H1 (cell line): ENCODE measurements around the gene CCDC81. TPM values are rescaled to one million over a fixed set of nuclear protein-coding genes. Genes with fewer than 3 reads are reported as not detected.

Experiments
- BCL11A ChIP-seq, 2 experiments: IDR thresholded peaks; one replicate each; pipeline ENCODE4 v1.6.1; 2011; ENCODE audit warnings: low read depth in 2 of 2, low read length in 2 of 2, mild to moderate bottlenecking in 2 of 2
- CEBPB ChIP-seq: IDR thresholded peaks from 2 replicates; pipeline ENCODE4 v1.6.1; 2012; ENCODE audit warnings: low read depth, low read length
- CHD1 ChIP-seq: IDR thresholded peaks from 2 replicates; pipeline ENCODE4 v1.6.1; 2012; ENCODE audit warnings: low read depth, low read length, improper control_type of control experiment
- HDAC6 ChIP-seq: IDR thresholded peaks from one replicate; pipeline ENCODE4 v1.7.1; 2012; ENCODE audit warnings: low read depth, mild to moderate bottlenecking, inconsistent platforms, low read length, moderate library complexity
- RBBP5 ChIP-seq: IDR thresholded peaks from 2 replicates; pipeline ENCODE4 v1.7.1; 2012; ENCODE audit warnings: low read depth, mild to moderate bottlenecking, inconsistent platforms, low read length, moderate library complexity, borderline replicate concordance
- RNF2 ChIP-seq: fragments of 200-900, 300-1000 bp; sonication (generic); IDR thresholded peaks from 2 replicates; pipeline ENCODE4 v1.7.1; 2016; ENCODE audit warnings: borderline replicate concordance, low read depth, mild to moderate bottlenecking, antibody characterized with exemption, low read length; ENCODE audit not compliant: poor library complexity, severe bottlenecking; ENCODE audit errors: missing control alignments
- TEAD4 ChIP-seq: IDR thresholded peaks from 2 replicates; pipeline ENCODE4 v1.6.1; 2012; ENCODE audit warnings: low read depth, low read length, inconsistent platforms, mixed read lengths
- ZNF274 ChIP-seq: IDR thresholded peaks from 2 replicates; pipeline ENCODE4 v1.7.0; 2012; ENCODE audit warnings: low read length, borderline replicate concordance; ENCODE audit errors: extremely low read depth
- polyA plus RNA-seq, 7 experiments: library from polyadenylated mRNA; depleted of rRNA in 3 of 7; stranded (reverse) in 5 of 7; unstranded in 2 of 7; fragments of >200 nt in 5 of 7; fragments of 200-250 nt in 2 of 7; gene quantifications; 1 replicate in 5 of 7; 2 replicates in 1 of 7; 4 replicates in 1 of 7; pipeline versions ENCODE4 v1.2.1 to v1.2.3, GENCODE V29; 2011 to 2013; ENCODE audit warnings: missing spikeins in 2 of 7, mixed read lengths in 2 of 7
- total RNA-seq: library from RNA; stranded (reverse); fragmentation: NEBNext Ultra II Directional; extraction: Animal tissue kit (Norgen Biotek cat#: 25700); gene quantifications from 2 replicates; pipeline ENCODE4 v1.2.1, GENCODE V29; 2021
- TF ChIP-seq, protein P1 (sequence below): fragments of 300-600 bp; sonication (generic); IDR thresholded peaks from 2 replicates; pipeline ENCODE4 v1.7.1; 2012; ENCODE audit warnings: low read length, moderate library complexity, mild to moderate bottlenecking, inconsistent platforms; ENCODE audit not compliant: insufficient replicate concordance

Gene CCDC81
- total and polyA plus RNA-seq, 2 of the 8 experiments (the other 6 are each of a cell fraction or from before 2014, with no cell fraction given) = 0.30 to 0.58 TPM

- TF ChIP-seq, protein P1, sequence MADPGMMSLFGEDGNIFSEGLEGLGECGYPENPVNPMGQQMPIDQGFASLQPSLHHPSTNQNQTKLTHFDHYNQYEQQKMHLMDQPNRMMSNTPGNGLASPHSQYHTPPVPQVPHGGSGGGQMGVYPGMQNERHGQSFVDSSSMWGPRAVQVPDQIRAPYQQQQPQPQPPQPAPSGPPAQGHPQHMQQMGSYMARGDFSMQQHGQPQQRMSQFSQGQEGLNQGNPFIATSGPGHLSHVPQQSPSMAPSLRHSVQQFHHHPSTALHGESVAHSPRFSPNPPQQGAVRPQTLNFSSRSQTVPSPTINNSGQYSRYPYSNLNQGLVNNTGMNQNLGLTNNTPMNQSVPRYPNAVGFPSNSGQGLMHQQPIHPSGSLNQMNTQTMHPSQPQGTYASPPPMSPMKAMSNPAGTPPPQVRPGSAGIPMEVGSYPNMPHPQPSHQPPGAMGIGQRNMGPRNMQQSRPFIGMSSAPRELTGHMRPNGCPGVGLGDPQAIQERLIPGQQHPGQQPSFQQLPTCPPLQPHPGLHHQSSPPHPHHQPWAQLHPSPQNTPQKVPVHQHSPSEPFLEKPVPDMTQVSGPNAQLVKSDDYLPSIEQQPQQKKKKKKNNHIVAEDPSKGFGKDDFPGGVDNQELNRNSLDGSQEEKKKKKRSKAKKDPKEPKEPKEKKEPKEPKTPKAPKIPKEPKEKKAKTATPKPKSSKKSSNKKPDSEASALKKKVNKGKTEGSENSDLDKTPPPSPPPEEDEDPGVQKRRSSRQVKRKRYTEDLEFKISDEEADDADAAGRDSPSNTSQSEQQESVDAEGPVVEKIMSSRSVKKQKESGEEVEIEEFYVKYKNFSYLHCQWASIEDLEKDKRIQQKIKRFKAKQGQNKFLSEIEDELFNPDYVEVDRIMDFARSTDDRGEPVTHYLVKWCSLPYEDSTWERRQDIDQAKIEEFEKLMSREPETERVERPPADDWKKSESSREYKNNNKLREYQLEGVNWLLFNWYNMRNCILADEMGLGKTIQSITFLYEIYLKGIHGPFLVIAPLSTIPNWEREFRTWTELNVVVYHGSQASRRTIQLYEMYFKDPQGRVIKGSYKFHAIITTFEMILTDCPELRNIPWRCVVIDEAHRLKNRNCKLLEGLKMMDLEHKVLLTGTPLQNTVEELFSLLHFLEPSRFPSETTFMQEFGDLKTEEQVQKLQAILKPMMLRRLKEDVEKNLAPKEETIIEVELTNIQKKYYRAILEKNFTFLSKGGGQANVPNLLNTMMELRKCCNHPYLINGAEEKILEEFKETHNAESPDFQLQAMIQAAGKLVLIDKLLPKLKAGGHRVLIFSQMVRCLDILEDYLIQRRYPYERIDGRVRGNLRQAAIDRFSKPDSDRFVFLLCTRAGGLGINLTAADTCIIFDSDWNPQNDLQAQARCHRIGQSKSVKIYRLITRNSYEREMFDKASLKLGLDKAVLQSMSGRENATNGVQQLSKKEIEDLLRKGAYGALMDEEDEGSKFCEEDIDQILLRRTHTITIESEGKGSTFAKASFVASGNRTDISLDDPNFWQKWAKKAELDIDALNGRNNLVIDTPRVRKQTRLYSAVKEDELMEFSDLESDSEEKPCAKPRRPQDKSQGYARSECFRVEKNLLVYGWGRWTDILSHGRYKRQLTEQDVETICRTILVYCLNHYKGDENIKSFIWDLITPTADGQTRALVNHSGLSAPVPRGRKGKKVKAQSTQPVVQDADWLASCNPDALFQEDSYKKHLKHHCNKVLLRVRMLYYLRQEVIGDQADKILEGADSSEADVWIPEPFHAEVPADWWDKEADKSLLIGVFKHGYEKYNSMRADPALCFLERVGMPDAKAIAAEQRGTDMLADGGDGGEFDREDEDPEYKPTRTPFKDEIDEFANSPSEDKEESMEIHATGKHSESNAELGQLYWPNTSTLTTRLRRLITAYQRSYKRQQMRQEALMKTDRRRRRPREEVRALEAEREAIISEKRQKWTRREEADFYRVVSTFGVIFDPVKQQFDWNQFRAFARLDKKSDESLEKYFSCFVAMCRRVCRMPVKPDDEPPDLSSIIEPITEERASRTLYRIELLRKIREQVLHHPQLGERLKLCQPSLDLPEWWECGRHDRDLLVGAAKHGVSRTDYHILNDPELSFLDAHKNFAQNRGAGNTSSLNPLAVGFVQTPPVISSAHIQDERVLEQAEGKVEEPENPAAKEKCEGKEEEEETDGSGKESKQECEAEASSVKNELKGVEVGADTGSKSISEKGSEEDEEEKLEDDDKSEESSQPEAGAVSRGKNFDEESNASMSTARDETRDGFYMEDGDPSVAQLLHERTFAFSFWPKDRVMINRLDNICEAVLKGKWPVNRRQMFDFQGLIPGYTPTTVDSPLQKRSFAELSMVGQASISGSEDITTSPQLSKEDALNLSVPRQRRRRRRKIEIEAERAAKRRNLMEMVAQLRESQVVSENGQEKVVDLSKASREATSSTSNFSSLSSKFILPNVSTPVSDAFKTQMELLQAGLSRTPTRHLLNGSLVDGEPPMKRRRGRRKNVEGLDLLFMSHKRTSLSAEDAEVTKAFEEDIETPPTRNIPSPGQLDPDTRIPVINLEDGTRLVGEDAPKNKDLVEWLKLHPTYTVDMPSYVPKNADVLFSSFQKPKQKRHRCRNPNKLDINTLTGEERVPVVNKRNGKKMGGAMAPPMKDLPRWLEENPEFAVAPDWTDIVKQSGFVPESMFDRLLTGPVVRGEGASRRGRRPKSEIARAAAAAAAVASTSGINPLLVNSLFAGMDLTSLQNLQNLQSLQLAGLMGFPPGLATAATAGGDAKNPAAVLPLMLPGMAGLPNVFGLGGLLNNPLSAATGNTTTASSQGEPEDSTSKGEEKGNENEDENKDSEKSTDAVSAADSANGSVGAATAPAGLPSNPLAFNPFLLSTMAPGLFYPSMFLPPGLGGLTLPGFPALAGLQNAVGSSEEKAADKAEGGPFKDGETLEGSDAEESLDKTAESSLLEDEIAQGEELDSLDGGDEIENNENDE = no peak
- TF ChIP-seq ZNF274 = no peak
- no peak for TF ChIP-seq TEAD4
- TF ChIP-seq HDAC6 = no peak
- TF ChIP-seq BCL11A (IDR thresholded peaks at IDR 0.05; ENCODE audit: low read depth in 2 of 2, low read length in 2 of 2) = no peak
- TF ChIP-seq CHD1 = no peak
- TF ChIP-seq RNF2 = no peak
- TF ChIP-seq CEBPB = no peak
- TF ChIP-seq RBBP5 = no peak
Measured at GRCh38 chr11:86383041-86383955, 8.6 kb downstream of the CCDC81 start (continued).
